GM15510 (cell line): ENCODE measurements around the gene TTYH3.

ENCODE experiments used
- POLR2A ChIP-seq: IDR thresholded peaks from 3 replicates; pipeline ENCODE4 v1.6.1; 2011; ENCODE audit warnings: borderline replicate concordance; ENCODE audit not compliant: insufficient read length; ENCODE audit errors: extremely low read depth

The TTYH3 gene

DNA sequence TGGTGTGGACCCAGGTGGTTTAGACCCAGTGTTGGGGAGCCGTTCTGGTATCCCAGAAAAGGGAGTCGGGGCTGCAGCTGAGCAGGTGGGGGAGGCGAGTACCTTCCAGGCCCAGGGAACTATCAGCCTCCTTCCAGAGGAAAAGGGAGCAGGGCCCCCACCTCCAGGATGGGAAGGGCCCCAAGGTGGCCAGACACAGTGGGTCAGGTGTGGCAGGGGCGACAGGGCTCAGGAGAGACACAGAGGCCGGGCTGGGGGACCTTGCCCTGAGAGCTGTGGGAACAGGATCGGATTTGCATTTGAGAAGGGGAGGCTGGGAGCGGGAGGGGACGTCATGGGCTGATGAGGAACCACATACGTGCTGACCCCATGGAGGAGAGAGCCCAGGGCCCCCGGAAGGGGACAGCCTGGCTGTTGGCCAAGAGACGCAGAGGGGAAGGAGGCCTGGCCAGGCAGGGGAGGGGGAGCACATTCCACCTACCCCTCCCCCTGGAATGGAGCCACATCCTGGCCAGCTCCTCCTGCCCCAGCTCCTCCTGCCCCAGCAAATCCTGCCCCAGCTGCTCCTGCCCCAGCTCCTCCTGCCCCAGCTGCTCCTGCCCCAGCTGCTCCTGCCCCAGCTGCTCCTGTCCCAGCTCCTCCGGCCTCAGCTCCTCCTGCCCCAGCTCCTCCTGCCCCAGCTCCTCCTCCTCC lies 9.7 kb upstream of the TTYH3 start:
- no peak for TF ChIP-seq POLR2A

DNA sequence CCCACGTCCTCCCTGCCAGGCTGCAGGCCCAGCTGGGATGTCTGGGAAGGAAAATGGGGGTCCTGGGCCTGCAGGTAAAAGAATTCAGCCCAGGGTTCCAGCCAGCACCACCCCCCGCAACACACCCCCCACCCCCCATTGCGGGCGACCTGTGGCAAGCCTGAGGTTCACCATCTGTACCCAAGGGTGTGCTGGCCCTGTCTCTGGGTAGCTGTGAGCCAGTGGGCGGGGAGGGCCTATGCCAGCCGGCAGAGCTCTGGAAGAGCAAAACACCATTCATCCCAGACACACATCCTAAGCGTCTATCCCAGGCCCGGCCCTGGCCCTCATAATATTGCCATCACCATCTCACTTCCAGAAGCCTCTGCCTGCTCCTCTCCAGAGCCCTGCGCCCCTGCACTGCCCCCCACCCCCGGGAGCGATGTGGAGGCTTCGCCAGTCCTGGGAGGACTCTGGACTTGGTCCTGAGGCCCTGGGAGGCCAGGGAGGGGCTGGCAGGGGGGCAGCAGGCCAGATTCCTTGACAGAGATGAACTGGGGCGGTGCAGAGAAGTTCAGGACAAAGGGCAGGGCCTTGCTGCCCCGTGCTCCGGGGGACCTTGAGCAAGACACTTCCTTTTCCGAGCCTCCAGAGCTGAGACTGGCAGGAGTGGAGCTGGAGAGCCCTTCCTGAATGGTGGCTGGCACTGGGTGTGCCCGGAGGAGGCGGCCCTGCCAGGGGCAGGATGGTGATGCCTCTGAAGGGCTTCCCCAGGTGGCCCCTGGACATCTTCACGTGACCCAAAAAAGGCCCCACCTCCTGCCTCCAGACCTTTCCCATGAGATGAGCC lies 8.7 kb upstream of the TTYH3 start:
- TF ChIP-seq POLR2A: no peak

DNA sequence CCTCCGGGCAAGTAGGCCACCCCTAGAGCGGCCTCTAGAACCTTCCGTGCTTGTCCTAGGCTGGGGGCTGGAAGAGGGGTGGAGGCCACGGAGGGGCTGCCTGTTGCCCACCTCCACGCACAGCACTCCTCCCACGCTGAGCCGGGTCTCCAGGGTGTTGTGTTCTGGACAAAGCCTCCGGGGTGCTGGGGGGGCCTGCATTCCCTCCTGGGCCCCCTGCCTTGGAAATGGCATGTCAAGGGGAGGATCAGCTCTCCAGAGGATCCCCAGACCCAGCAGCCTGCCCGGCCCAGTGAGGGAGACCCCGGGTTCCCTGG lies 8.1 kb upstream of the TTYH3 start:
- no peak for TF ChIP-seq POLR2A

DNA sequence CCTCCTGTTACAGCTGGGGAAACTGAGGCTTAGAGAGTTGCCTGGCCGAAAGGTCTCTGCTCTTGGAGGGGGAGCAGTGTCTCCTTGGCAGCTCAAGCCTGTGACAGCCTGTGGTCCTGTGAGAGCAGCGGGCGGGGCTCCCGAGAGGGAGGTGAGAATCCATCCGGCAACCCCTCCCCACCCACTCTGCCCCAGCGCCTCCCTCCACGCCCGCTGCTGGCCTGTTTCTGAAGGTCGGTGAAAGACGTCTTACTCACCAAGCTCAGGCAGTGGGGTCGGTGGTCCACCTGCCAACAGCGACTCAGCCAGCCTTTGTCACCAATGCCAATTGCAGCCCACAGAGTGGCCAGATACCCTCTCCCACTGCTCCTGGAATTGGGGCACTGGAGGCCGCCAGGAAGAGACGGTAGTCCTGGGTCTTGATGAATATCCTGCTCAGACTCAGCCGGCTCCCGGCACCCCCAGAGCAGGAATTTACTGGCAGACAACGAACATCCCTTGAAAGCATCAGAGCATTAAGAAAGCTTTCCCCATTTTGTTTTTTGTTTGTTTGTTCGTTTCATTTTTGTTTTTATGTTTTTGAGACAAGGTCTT lies 7.4 kb upstream of the TTYH3 start:
- no peak for TF ChIP-seq POLR2A

DNA sequence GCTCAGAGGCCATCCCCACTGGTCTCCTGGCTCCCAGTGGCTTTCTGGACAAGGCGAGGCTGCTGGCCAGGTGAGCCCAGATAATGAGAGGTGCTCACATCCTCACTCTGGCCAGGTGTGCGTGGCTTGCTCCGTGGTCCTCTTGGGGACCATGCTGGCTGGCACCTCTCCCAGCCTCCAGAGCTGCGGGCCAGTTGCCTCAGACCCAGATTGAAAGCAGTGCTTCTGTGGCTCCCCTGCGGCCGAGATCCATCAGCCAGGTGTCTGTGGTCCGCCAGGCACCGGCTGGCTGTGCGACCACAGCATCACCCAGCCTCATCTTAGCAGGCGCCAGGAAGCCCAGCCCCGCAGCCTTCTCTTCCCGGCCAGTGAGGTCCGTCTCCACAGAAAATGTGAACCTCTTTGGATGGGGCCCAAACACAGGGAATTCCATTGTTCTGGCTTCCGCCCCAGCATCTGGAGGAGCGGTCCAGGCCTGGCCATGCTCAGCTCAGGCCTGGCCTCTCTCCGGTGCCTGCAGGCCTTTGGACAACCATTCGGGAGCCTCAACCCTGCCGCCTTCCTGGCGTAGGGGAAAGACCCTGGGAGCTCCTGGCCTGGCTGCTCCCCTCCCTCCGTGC lies 5.2 kb upstream of the TTYH3 start:
- TF ChIP-seq POLR2A: no peak

DNA sequence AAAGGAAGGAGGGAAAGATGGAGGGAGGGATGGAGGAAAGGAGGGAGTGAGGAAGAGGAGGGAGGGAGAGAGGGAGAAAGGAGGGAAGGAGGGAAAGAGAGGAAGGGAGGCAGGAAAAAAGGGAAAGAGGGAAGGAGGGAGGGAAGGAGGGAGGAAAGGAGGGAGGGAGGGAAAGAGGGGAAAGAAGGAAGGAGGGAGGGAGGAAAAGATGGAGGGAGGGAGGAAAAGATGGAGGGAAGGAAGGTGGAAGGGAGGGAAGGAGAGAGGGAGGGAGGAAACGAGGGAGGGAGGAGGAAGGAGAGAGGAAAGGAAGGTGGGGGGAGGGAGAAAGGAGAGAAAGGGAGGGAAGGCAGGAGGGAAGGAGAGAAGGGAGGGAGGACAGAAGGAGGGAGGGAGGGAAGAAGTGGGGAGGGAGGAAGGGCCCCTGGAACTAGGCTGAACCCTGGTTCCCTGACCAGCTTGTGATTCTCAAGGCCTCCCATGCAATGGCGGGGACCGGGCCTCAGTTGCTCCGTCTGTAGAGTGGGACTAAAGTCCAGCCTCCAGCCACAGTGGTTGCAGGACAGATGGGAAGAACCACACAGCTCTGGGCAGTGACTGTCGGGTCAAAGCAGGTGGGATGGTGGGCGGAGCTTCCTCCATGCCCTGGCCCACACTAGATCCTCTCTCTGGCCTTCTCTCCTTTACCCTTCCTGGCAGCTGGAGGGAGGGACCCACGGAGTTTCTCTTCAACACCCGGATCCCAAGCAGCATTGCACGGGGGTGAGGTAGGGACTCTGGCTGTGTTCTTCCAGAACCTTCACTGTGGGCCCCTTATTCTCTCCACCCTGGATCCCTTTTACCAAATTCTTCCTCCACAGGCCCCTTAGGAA lies 4.3 kb upstream of the TTYH3 start:
- no peak for TF ChIP-seq POLR2A

DNA sequence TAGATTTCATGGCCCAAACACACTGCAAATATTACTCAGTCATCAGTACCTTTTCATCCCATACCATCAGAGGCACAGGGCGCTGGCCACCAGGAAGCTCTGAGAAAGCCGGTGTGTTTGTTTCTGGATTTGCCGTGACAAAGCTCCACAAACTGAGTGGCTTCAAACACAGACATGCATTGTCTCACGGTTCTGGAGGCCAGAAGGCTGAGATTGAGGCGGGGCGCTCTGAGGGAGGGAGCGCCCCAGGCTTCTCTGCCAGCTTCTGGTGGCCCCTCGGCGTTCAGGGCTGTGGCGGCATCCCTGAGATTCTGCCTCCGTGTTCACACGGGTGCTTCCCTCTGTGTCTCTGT lies 3.7 kb upstream of the TTYH3 start:
- TF ChIP-seq POLR2A: no peak

DNA sequence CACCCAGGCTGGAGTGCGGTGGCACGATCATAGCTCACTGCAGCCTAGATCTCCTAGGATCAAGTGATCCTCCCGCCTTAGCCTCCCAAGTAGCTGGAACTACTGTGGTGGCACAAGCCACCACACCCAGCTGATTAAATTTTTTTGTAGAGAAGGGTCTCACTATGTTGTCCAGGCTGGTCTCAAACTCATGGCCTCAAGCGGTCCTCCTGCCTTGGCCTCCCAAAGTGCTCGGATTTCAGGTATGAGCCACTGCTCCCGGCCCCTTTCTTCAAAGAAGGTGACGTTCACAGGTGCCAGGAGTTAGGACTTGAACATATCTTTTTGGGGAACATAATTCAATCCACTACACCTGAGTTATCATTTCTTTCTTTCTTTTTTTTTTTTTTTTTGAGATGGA lies 2.9 kb upstream of the TTYH3 start:
- TF ChIP-seq POLR2A: no peak

DNA sequence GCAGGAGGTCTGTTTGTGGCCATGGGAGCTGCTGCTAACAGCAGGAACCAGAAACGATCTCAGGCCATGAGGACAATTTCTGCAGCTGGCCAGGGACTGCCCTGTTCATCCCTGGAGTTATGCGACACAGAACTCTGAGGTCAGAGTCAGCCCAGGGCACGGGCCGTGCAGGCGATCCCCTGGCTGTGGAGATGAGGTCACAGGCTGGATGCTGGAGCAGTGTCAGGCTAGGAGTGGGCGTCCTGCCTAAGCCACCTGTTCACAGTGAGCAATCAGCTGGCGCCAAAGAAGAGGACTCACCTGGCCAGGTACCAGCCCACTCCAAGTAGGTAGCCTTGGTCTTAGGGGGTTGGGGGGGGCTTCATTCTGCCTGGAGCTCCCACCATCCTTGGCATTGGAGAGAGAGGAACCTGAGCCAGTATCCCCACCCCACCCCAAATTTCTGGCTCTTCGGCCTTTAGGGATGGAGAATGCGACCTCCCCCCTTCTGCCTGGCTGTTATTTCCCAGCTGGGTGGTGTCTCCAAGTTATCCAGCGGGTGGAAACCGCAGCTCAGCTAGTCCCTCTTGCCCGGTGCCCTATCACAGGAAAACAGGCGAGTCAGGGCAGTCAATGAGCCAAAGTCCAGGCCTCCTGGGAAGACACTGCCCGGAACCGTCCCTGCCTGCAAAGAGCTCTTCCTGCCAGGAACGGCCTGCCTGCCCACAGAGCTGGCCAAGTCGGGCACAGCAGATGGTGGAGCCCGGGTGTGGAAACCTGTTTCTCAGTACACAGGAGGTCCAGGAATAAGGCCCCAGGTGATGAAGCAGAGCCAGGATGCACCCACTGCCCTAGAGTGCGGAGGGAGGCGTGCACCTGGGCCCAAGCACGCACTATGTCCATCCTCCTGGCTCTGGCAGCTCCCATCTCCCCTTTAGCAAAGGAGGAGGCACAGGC lies 1.8 kb upstream of the TTYH3 start:
- no peak for TF ChIP-seq POLR2A

DNA sequence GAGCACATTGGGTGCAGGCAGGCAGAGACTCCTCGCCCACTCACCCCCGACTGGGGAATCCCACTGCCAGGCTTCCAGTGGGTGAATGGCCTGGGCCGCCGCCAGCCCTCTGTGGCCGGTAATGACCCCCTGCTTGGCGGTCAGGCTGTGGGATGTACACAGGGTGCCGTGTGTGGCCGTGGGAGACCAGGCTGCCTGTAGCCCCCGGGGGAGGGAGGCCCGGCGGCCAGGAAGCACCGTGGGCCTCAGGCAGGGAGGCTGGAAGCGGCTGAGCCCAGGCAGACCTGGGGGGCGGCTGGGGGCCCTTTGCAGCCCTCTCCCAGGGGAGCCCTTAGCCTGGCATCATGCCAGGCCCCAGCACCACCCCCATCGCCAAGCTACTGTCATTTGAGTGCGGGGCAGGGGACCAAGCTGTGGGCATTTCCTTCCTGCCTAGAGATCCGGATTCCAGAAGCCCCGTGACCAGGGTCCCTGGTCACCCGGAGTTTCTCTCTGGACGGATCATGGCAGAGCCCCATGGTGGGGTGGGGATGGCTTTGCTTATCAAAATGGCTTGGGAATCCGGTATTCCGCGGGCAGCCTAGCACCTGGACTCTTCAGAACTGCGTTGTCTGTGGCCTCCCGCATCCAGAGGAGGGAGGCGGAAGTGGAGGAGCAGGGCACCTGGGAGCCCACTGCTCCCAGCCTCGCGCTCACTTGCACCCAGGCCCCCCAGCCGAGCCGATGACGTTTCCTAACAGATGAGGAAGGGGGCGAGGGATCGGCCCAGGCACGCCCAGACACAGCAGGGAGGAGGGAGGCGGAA lies 1.1 kb downstream of the TTYH3 start:
- peak; percentile 13 for TF ChIP-seq POLR2A

DNA sequence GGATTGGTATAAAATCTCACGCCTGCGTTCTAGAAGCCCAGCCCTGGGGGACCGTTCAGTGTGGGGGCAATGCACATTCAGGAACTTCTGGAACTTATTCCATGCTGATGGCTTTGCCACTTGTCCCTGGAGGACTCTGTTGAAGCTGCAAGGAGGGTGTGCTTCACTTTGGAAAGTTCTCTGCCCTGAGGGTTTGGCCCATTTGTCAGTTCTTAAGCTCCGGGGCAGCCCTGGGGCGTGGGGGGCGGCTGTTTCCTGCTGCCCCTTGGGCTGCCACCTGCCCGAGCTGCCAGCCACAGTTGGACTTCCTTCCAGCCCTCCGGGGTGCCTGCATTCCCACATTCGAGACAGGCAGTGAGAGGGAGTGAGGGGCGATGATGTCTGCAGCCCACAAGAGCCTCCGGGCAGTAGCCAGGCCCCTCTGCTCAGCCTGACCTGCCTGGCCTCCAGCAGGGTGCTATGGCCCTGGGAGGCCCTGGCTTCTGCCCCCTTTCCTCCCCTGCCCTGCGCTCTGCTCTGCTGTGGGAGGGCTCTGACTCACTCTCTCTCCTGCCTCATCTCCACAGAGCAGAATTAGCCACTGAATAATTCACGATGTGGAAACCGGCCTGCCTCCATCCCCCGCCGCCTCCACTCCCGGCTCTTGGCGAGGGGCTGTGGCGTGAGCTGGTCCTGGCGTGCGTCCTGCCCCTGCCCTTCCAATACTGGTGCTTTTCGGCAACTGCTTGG lies 1.9 kb downstream of the TTYH3 start:
- no peak for TF ChIP-seq POLR2A
